HG02852 (cell line): ENCODE measurements around the gene SUSD6.
"Not testable (repeated sequence)": the region's sequence is repeated elsewhere in the genome, so short reads cannot be mapped to it uniquely, and the experiment has no call there.

Experiments
- ATAC-seq: cut with Tn5 transposase; IDR thresholded peaks from one replicate; pipeline ENCODE4 v1.9.1; 2021; ENCODE audit warnings: mild to moderate bottlenecking, moderate library complexity; ENCODE audit not compliant: unreplicated experiment

SUSD6 gene

DNA sequence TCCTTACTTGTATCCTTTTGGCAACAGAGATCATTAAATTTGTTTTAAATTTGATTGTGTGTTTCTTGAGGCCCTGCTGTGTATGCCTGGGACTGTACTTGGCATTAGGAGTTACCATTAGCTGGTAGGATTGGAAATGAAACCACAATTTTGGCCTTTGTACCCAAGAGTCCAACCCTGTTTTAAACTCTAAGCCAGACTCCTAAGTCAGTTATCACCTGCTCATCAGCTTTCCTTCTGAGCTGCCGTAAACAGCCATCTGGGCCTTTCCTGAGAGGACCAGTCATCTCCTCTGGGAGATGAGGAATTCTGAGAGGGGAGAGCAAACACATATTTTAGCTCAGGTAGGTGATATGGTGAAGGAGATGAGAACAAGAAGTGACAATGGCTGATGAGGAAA, 81.2 kb downstream of the SUSD6 start:
- no peak for ATAC-seq

DNA sequence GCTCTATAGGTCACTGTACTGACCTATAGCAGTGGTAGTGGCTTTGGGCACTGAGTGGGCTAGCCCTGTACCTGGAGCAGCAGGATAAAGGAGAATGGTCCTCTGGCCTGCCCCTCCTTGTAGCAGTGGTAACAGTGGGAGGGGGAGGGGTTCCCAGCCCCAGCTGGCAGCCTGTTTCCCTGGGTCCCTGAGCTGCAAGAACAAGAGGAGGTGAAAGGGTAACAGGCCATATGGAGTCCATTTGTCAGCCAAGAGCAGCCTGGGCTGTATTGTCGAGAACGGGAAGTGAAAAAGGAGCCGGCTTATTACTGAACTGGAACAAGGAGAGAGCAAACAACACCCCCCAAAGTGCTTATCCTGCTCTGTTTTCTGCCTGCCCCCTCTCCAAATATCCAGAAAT, 81.7 kb downstream of the SUSD6 start:
- peak; percentile 64 for ATAC-seq

DNA sequence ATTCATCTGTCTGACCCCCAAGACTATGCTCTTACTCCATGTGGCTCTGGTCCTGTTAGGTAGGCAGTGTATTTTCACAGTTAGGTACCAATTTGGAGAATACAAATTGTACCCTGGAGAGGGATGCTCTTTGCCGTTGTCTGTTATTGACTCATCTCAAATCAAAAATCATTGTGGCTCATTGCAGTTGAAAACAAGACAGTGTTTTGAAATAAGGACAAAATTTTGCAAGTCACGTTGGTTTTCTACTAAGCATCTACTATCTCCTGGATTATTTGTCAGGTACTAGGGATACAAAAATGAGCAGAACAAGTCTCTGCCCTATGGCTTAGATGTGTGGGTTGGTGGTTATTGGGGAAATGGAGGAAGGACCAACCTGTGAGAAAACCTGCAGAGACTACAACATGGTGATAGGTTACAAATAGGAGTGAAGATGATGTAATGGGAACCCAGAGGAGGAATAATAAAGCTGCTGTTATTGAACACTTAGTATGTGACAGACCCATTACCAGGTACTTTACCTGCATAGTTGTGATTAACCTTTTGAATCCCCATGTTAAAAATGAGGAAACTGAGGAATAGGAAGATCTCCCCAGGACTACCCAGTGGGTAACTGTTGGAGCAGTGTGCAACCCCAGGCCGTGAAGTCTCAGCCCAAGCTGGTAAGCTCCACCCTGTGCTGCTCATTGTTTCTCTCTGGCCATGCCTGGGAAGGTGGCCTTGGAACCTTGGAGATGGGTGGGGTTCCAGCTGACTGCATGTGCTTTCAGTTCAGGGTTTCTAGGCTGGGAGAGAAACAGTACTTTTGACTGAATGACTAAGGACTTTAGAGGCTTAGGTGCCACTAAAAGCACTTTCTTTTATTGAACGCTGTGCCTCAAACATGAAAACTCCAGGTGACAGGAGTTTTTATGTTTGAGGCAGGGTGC, 82.7 kb downstream of the SUSD6 start:
- ATAC-seq = no peak

DNA sequence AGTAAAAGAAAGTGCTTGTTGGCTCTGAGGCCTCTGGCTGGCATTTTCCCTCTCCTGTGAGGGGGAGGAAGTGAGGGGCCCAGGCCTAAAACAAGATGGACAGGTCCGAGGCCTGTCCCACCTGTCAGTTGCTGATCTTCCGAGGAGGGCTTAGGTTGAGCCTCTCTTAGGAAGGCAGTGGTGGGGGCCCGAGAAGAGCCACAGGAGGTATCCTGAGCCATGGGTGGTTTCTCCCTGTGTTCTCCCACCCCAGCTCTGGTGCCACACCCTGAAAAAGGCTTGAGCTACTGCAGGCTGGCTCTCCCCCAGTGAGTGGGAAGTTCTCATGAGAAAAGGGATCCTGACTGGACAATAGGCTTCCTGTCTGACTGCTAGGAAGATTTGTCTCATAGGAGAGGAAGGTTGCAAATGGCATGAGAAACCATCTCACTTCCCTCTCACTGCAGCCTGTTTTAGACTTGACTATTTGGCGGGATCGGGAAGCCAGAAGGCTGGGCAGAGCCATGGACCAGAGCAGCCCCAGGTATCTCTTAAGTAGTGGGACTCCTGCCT, 83.4 kb downstream of the SUSD6 start:
- no peak for ATAC-seq

DNA sequence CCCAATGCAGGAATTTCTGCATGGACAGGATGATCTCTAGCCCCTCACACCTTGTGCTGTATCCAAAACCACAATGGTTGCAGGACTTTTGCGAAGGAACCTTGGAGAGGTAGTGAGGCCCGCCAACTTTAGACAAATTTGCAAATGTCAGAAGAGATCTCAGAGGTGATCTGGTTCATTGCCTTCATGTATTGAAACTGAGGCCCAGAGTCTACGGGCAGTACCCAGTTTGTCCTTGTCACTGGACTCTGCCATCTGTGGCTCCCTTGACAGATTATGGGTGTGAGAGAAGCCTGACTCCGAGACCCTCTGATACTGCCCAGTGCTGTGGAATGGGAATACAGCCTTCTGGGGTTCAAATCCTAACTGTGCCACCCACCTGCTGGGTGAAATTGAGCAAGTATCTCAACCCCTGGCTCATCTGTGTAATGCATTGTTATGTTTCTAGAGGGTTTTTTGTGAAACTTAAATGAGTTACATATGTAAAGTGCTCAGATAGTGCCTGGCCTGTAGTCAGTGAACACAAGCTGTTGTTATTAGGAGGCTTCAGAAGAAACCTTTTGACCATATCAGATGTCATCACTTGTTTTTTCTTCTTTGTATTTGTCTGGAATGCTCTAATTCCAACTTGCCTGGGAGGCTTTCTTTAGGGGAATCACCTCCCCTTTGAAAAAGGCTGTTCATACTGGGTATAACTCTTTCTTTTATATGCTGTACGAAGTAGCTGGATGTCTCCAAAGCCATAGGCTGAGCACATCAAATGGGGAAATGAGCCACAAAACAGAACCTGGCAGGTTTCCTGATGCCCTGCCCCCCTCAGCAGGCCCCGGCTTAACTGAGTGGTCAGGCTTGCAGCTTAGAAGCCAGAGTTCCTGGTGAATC, 84.2 kb downstream of the SUSD6 start:
- ATAC-seq = no peak

DNA sequence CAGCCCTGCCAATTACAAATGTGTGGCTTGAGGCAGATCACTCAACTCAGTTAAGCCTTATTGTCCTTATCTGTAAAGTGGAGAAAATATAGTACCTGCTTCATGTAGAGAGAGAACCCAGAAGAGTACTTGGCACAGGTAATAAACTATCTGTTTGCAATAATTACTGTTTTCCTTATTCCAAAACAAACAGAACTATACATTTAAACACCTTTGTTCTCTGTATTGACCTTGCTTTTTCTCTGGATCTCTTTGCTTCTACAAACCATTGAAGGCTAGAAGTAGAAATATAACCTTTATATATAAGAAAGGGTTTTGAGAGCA, 84.8 kb downstream of the SUSD6 start:
- ATAC-seq = no peak

DNA sequence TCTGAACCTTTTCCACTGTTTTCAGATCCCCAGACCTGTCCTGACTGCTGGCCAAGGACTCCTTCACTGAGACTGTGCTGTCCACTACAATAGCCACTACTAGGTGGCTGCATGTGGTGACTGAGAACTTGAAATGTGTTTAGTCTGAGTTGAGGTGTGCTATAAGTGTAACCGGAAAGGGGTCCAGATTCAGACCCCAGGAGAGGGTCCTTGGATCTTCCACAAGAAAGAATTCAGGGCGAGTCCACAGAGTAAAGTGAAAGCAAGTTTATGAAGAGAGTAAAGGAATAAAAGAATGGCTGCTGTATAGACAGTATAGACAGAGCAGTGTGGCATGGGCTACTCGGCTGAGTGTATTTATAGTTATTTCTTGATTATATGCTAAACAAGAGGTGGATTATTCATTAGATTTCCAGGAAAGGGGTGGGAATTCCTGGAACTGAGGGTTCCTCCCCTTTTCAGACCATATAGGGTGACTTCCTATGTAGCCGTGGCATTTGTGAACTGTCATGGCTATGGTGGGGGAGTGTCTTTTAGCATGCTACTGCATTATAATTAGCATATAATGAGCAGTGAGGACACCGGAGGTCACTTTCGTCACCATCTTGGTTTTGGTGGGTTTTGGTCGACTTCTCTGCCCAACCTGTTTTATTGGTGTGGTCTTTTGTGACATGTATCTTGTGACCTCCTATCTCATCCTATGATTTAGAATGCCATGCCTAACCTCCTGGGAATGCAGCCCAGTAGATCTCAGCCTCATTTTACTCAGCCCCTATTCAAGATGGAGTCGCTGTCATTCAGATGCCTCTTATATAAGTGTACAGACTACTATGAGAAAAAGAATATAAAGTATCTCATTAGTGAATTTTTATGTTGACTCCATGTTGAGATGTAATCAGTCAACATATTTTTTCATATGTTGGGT, 85.5 kb downstream of the SUSD6 start:
- no peak for ATAC-seq

DNA sequence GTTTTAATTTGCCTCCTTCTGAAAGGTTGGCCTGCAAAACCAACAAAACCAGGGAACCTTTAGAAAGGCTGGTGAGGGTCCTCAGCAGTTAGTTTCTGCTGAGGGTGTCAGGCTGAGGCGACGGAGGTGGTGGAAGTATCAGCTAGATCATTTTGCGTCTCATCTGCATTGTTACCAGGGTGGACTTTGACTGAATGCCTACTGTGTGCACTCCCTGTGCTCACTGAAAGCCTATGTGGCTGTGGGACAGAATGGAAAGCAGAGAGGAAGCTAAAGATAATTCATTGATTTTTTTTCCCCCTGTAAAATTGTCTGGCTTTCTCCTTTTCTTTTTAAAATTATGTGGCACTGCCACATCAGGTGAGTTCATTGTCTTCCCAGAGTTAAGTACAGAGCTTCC, 87.2 kb downstream of the SUSD6 start:
- no peak for ATAC-seq

DNA sequence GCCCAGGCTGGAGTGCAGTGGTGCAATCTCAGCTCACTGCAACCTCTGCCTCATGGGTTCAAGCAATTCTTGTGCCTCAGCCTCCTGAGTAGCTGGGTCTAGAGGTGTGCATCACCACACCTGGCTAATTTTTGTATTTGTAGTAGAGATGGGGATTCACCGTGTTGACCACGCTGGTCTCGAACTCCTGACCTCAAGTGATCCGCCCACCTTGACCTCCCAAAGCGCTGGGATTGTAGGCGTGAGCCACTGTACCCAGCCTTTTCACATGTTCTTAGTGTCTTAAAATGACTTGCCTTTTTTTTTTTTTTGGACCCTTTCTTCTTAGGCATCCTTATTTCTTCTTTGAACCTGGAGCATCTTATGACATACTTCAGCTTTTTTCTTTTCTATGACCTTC, 87.8 kb downstream of the SUSD6 start:
- ATAC-seq = not testable (repeated sequence)

DNA sequence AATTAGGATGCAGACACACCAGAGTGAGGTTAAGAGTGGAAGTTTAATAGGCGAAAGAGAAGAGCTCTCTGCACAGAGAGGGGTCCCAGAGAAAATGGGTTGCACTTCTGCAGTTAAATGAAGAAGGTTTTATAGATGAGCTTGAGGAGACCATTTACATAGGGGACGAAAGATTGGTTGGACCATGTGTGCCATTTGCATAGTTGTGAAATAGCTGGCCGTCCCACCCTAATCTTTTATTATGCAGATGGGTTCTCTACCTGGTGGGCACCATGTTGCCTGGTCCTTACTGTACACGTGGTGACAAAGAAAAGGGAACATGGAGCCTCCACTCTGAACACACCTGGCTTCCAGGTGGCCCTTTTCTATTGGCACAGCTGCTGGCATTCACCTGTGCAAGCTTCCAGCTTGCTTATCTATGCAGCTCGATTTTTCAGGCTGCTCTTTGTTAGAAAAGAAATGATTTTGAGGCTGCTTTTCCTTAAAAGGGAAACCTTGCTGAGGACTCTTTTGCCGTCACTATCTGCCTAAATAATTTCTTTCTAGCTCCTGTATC, 88.4 kb downstream of the SUSD6 start:
- ATAC-seq = no peak

DNA sequence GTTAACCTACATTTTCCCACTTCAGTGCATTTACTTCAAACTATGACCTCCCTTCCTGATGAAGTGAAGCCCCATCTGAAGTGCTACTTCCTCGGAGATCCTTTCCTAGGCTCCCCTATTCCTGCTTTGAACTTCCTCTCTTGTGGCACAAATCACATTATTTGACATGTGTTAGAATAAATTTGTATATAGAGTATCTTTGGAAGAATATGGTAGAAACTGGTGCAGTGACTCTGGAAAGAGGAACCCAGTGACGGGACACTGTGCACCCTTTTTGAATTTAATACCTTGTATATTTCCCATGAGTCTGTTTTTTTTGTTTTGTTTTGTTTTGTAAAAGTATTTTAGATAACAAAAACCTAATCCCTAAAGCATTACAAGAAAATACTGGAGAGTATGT, 89.2 kb downstream of the SUSD6 start:
- ATAC-seq = no peak

DNA sequence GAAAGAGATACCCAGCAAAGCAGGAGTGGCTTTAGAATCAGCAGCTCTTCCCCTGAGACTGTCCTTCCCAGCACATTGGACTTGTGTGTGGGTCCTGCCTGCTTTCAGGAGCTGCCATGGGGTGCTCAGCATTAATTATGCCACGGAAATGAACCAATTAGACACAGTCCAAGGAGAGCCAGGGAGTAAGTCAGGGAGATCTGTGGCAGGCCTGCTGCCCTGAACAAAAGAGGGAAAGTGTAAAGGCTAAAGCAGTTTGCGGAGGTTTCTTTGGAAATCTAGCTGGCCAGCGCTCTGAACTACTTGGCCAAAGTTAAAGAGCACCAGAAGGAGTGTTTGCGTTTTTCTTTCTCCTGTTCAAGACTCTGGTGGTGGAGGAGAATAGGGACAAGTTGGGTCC, 89.9 kb downstream of the SUSD6 start:
- ATAC-seq = no peak

DNA sequence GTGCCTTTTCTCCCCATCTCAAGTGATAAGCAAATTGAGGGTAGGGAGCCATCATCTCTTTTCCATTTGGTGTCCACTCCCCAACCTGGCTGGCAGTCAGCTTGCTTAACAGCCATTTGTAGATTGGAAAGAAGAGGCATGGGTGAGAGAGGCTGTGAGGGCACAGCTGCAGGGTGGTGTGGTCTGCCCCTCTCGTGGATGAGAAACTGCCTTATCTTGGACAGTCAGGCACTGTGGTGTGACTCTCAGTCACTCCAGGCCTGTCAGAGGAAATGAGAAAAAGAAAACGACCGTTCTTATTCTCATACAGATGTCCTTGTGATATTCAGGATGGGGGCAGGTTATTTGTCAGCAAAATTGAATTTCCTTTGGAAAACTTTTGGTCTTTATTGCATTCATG, 90.5 kb downstream of the SUSD6 start:
- ATAC-seq = peak; percentile 50

DNA sequence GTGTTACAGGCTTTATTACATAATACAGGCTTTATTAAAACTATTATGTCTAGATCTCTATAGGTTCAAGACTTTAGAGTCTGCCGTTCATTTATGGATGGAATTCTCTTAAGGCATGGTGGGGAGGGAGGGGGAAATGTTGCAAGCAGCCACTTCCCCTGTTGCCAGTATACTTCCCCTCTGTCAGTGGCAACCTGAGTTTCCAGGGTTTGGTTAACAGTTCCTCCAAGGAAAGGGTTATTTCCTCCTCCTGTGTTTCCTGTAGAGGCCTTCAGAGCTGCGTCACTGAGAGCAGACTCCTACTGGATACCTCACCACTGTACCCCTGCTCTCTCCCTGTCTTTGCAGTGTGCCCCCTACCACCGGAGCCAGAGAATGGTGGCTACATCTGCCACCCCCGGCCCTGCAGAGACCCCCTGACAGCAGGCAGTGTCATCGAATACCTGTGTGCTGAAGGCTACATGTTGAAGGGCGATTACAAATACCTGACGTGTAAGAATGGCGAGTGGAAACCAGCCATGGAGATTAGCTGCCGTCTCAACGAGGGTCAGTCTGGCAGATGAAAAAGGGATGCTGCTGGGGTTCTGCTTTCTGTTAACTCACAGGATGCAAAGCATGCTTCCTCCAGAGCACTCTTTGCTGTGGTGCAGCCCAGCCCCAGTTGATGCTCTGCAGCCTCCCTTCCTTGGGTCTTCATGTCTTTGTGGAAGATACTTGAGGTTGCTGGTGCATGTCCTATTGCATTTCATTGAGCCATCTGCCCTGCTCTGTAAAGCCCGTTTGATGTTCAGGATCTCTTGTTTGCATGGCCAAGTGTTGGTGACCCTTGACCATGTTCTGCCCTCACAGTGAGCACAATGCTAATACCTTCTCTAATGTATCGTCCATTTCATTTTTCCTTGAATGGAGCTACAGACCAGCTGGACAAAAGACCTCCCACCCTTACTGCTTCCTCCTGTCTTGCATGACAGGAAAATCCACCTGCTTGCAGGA, 91.9 kb downstream of the SUSD6 start:
- ATAC-seq = no peak

DNA sequence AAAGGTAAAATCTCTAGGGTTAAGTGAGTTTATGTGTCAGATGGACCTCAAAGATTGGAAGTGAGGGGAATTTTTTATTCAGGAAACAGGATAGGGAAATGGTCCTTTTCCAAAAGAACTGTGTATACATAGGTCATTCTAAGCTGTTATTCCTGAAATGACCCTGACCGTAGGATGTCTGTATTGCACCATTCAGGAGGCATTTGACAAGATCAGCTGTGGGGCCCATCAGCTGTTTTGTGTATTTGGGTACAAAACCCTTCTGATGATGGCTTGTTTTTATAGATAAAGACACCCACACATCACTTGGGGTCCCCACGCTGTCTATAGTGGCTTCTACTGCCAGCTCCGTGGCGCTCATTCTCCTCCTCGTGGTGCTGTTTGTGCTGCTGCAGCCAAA, 92.9 kb downstream of the SUSD6 start:
- ATAC-seq = no peak

DNA sequence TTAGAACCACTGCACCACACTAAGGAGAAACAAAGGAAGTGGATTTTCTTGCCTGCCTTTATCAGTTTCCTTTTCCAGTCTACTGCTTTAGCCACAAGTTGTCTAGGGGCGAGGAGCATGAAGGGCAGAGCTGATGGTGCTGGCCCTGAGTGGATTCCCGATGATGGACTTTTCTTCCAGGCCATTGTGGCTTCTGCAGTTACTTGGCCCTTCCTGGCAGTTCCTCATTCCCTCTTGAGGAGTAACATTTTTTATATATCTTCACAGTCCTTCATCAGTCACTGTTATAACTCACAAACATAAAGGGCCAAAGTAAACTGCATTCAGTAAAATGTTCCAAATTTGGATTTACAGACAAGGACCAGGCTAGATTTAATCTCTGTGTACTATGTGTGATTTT, 94.3 kb downstream of the SUSD6 start:
- no peak for ATAC-seq

DNA sequence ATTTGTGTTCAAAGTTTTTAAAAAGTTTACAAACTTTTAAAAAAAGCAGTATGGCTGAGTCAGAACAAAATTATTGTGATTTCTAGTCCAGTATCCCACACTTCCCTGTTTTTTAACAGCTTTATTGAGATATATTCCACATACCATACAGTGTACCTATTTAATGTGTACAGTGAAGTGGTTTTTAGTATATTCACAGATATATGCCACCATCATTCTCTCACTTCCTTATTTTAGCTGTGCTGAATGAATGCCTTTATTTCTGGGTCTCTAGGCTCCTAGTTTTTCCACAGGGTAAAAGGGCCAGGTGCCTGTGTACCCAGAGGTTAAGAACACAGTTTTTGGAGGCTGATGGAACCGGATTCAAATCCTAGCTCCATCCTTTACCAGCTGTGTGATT, 96.7 kb downstream of the SUSD6 start:
- no peak for ATAC-seq

DNA sequence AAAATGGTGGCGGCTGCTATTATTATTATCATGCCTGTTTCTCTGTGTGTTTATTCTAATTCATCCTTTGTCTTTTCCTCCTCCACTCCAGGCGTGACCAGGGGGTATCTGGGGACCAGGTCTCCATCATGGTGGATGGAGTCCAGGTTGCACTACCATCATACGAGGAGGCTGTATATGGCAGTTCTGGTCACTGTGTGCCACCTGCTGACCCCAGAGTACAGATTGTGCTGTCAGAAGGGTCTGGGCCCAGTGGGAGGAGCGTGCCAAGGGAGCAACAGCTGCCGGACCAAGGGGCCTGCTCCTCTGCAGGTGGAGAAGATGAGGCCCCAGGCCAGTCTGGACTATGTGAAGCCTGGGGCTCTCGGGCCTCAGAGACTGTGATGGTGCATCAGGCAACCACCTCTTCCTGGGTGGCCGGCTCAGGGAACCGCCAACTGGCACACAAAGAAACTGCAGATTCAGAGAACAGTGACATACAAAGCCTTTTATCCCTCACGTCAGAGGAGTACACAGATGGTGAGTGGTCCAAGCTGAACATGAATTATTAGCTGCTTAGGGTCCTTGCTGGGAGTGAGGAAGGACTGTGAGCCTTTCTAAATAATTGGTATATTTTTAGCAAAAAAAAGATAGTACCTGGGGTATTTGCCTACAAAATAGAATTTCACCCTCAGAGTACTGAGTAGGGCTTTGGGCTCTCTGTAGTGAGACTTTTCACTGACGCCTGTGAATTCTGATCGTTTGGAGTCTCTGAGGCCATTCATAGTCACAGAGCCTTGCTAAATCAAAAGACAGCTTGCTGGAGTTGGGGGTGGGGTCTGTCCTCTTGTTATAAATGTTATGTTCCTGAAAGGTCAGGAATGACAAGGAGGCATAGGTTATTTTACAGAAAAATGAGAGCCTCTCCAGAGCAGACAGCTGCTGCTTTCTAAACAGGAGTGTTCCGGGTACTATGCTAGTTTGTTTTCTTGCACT, 97.5 kb downstream of the SUSD6 start:
- no peak for ATAC-seq
